Activated CD8-positive, alpha-beta memory T cell treated with anti-CD3 and anti-CD28 coated beads, Interleukin-2, amount 50 U/mL, for 4 hours (primary cell): ENCODE data around the gene TMEM240.
"Not testable (repeated sequence)": the region's sequence is repeated elsewhere in the genome, so short reads cannot be mapped to it uniquely, and the experiment has no call there.

Experiments used
- DNase-seq: peaks from one replicate; pipeline ENCODE4 v3.0.0-alpha.2; 2020

TMEM240 gene

GRCh38 chr1:1490633-1491230 is 49.7 kb downstream of the TMEM240 start:
- DNase-seq = no peak

GRCh38 chr1:1489861-1490260 is 50.6 kb downstream of the TMEM240 start:
- DNase-seq = no peak

- no peak for DNase-seq
Observed at GRCh38 chr1:1489231-1489630, 51.2 kb downstream of the TMEM240 start.

GRCh38 chr1:1487701-1488100 is 52.7 kb downstream of the TMEM240 start:
- no peak for DNase-seq

GRCh38 chr1:1485755-1486317 is 54.6 kb downstream of the TMEM240 start:
- DNase-seq = not testable (repeated sequence)

- DNase-seq = not testable (repeated sequence)
Observed at GRCh38 chr1:1484976-1485750, 55.3 kb downstream of the TMEM240 start.
